C1 segment of cervical spinal cord (tissue), 14 donors: ENCODE measurements around the gene RASAL2.

Experiments
- DNase-seq, 14 donors: peaks; one replicate each; lab custom pipeline; 2025; lab: John Stamatoyannopoulos, UW

The RASAL2 gene

GRCh38 chr1:178093951-178094738 is at the start of gene RASAL2:
Gene RASAL2, plus strand, starts transcription at chr1:178094104. Its CDS starts 389 bp downstream, at chr1:178094493.
- peak in 13 of 14 donors; percentile 39 to 87 (median 72) for DNase-seq

DNA sequence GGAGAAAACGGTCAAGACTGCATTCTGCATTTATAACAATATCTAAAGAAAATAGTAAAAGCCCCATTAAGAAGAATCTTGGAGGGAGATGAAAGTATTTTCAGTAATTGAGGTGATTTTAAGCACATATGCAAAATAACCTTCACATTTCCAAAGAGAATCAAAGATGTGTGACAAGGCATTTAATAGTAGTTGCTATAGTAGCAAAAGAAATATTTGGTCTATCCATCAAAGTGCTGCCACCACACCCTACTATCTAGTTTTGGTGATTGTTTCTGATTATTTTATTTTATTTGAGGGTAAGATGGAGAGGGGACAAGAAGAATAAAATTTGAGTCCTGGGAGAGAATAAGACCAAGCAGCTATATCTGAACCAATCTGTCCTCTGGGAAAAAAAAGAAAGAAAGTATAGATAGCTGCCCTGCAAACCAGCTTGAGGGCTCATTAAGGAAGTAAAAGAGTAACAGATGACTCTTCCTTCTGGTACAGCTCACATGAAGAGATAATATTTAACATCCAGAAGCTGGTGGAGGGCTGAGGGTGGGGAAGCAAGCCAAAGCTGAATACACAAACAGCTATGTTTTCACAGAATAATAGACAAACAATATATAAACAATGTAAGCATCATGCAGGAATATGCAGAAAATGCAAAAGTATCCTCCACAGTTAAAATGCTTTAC is 47.2 kb upstream of the RASAL2 start:
- DNase-seq, result no peak

- DNase-seq, result no peak
Measured at GRCh38 chr1:178047403-178048093, 46.4 kb upstream of the RASAL2 start.

- DNase-seq, result no peak
Measured at GRCh38 chr1:178048426-178048825, 45.5 kb upstream of the RASAL2 start.

GRCh38 chr1:178048883-178049282 is 45.0 kb upstream of the RASAL2 start:
- DNase-seq, result no peak

GRCh38 chr1:178050084-178050483 is 43.8 kb upstream of the RASAL2 start:
- DNase-seq, result no peak

DNA sequence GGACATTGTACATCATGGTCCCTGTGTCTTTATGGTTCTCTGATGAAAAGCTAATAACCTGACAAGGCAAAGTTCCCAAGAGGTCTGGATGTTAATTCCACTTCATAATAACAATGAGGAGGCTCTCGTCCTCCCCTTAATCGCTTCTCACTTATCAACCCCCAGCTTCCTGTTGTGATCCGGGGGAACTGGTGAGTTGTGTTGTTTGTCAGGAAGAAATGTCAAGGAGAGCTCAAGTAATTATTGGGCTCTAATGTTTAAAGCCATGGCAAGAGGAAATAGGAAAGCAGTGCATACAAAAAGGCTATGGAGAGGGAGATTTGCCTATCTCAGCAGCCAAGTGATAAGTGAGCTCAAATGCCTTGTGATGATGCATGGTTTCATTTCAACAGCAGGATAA is 42.8 kb upstream of the RASAL2 start:
- no peak for DNase-seq

DNA sequence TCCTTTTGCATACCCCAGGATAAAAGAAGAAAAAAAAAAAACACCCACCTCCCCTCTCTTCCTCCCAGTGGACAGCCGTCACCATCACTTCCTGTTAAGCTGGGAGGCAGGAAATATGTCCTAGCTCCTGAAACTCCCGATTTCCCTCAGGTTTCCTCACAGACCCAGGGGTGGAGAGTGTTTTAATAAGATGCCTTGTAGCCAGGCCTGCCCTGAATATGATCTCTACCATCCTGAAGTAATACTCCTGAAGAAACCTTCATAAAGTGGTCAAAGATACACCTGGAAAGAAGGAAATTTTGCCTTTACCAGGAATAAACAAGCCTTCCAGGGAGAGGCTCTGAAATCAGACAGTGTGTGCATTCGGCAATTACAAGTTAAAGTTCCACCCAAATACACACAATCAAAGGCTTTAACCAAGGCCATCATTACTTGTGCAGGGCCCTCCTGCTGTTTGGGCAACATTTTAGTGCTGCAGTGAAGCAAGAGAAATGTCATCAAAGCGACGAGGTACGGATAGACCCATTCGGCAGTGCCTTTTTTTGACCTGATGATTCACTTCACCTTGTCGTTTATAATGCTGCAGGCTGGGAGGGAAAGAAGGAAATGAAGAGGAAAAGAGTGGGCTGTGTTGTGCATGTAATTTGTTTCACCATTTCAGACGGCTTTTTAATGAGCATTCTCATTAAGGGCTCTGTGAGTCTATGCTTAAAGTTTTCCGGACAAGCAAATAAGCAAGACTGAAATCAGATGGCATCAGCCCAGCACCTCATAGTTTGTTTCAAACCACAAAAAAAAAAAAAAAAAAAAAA is 41.0 kb upstream of the RASAL2 start:
- DNase-seq, result no peak

GRCh38 chr1:178055093-178055492 is 38.8 kb upstream of the RASAL2 start:
- DNase-seq, result peak in 9 of 14 donors; percentile 11 to 52 (median 36)

- DNase-seq, result peak in 5 of 14 donors; percentile 23 to 40 (median 33)
Measured at GRCh38 chr1:178055779-178056471, 38.0 kb upstream of the RASAL2 start.

DNA sequence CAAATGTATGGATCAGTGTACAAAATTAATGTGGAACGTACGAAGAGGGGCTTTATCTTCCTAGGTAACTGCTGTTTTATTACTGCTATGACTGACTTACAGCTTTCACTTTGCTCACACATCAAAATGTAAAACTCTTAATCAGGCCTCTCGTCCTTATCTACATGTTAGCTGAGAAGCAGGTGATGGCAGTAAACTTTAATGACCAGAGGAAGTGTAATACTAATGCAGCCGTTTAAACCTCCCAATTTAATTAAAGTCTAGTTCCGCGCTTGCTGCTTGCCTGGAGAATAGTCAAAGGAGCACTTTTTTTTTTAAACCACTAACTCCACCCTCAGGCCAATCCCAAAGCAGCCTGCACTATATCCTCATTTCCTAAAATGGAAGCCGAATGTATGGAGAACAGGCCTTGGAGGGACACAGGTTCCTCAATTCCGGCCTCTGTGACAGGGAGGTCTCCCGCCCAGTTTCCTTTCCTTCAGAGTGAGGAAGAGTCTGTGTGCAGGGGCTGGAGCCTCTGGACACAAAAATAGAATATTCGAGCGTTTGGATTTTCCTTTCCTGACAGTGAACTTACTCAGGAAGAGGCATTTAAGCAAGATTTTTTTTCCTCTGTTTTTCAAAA is 36.7 kb upstream of the RASAL2 start:
- peak in 1 of 14 donors; percentile 2 for DNase-seq

- peak in 1 of 14 donors; percentile 6 for DNase-seq
Measured at GRCh38 chr1:178057912-178058534, 35.9 kb upstream of the RASAL2 start.

- no peak for DNase-seq
Measured at GRCh38 chr1:178060789-178061556, 32.9 kb upstream of the RASAL2 start.

DNA sequence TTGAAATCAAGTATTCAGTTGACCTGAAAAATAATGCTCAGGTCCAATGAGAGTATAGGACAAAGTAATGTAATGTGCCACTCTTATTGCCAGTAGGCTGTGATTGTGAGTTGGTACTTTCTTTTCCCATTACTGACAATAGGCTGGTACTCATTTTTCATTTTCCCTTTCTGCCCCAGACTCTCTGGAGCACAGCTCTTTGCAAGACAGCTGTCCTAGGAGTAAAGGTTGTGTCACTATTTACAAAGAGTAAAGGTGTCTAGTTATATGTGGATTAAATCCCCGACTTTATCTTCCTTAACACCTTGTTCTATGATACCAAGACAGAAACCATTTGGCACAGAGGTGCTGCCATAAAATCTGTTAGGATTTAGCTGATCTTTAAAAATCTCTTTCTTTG is 32.3 kb upstream of the RASAL2 start:
- DNase-seq, result no peak

GRCh38 chr1:178064191-178064821 is 29.6 kb upstream of the RASAL2 start:
- DNase-seq, result no peak

GRCh38 chr1:178065250-178065649 is 28.7 kb upstream of the RASAL2 start:
- DNase-seq, result no peak

- no peak for DNase-seq
Measured at GRCh38 chr1:178066296-178066907, 27.5 kb upstream of the RASAL2 start.

DNA sequence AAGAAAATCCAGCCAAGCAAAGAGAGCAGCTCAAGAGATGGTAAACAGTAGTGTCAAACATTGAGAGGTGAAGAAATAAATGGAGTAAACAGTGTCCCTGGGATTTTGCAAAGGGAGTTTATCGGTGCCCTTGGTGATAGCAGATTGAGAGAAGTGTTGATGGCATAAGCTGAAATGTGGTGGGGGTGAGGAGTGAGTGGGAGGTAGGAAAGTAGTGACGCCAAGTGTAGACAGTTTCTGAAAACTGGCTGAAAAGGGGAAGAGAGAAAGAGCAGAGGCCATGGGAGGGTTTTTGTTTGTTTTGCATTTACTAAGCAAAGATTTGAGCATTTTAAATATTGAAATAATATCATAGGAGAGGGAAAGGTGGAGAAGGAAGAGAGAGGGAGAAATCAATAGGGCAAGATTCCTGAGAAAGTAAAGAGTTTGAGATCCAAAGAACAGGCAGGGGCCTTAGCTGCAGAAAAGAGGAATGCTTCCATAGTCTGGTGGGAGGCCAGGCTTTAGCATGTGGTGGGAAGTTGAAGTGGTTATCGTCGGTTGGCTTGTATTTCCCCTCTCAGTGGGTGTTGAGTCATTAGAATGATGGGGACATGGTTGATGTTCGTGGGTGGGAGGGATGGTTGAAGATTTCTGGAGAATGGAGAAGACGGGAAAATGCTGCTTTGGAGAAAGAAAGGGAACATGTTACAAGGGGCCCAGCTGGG is 26.8 kb upstream of the RASAL2 start:
- no peak for DNase-seq
